Central memory CD4-positive, alpha-beta T cell (primary cell): Measurements from ENCODE around the gene DHX9.

ENCODE experiments used
- DNase-seq: peaks from one replicate; pipeline ENCODE4 v3.0.0; 2022
- total RNA-seq, 3 experiments: gene quantifications; one replicate each; lab custom pipeline; 2026; lab: John Stamatoyannopoulos, UW

DHX9 gene
- total RNA-seq = 352 to 839 (median 414) reads per million in 3 experiments

- DNase-seq = peak; percentile 94
Observed at GRCh38 chr1:182839209-182840066, at the start of gene DHX9. Gene DHX9 (plus strand): TSS chr1:182839347. CDS start chr1:182842567, 3,220 bp downstream.

GRCh38 chr1:182791281-182792179 lies 47.6 kb upstream of the DHX9 start:
- no peak for DNase-seq

- DNase-seq = no peak
Observed at GRCh38 chr1:182794091-182794490, 45.1 kb upstream of the DHX9 start.

- no peak for DNase-seq
Observed at GRCh38 chr1:182794676-182795201, 44.4 kb upstream of the DHX9 start.

GRCh38 chr1:182795563-182796228 lies 43.5 kb upstream of the DHX9 start:
- DNase-seq = no peak

- no peak for DNase-seq
Observed at GRCh38 chr1:182802006-182802803, 36.9 kb upstream of the DHX9 start.

GRCh38 chr1:182803846-182804245 lies 35.3 kb upstream of the DHX9 start:
- DNase-seq = no peak

- no peak for DNase-seq
Observed at GRCh38 chr1:182806015-182806678, 33.0 kb upstream of the DHX9 start.

- DNase-seq = no peak
Observed at GRCh38 chr1:182807907-182808306, 31.2 kb upstream of the DHX9 start.

GRCh38 chr1:182809414-182809957 lies 29.7 kb upstream of the DHX9 start:
- DNase-seq = no peak

GRCh38 chr1:182811975-182812722 lies 27.0 kb upstream of the DHX9 start:
- DNase-seq = no peak

GRCh38 chr1:182816863-182817262 lies 22.3 kb upstream of the DHX9 start:
- DNase-seq = no peak

- no peak for DNase-seq
Observed at GRCh38 chr1:182817802-182818201, 21.3 kb upstream of the DHX9 start.

- DNase-seq = no peak
Observed at GRCh38 chr1:182823220-182823619, 15.9 kb upstream of the DHX9 start.

GRCh38 chr1:182826892-182827291 lies 12.3 kb upstream of the DHX9 start:
- DNase-seq = no peak

GRCh38 chr1:182829285-182829932 lies 9.7 kb upstream of the DHX9 start:
- DNase-seq = no peak

GRCh38 chr1:182833271-182833670 lies 5.9 kb upstream of the DHX9 start:
- no peak for DNase-seq

GRCh38 chr1:182834326-182834725 lies 4.8 kb upstream of the DHX9 start:
- no peak for DNase-seq

- DNase-seq = no peak
Observed at GRCh38 chr1:182835806-182836205, 3.3 kb upstream of the DHX9 start.
